Posterior vena cava (tissue), 2 donors: ENCODE measurements around the gene ENAH. TPM values are rescaled to one million over a fixed set of nuclear protein-coding genes. Genes with fewer than 3 reads are reported as not detected.
A peak's percentile ranks its signal among the peaks of the same experiment; 100 is the strongest.
"Not testable (repeated sequence)": the region's sequence is repeated elsewhere in the genome, so short reads cannot be mapped to it uniquely, and the experiment has no call there.

ENCODE experiments used
- DNase-seq: peaks from one replicate; pipeline ENCODE4 v3.0.0-alpha.2; 2020; ENCODE audit warnings: low spot score
- intact Hi-C, 2 donors: fragments of 100-400 bp; cut with DNase I; formaldehyde crosslinking; loops; one replicate each; pipeline versions ENCODE4 v1.14.1 to v1.14.2; 2022 to 2023
- total RNA-seq, 2 donors: library from RNA; stranded (reverse); fragmentation: NEBNext Ultra II Directional; extraction: Animal tissue kit (Norgen Biotek cat#: 25700); gene quantifications; one replicate each; pipeline ENCODE4 v1.2.1, GENCODE V29; 2021
- donor health status: DM: yes; HTN: yes; CAD: no.
- donor health status: DM: yes; HTN: yes; CAD: no.

The ENAH gene
- total RNA-seq, 2 donors from 2014 or later = 165 to 244 TPM

DNA sequence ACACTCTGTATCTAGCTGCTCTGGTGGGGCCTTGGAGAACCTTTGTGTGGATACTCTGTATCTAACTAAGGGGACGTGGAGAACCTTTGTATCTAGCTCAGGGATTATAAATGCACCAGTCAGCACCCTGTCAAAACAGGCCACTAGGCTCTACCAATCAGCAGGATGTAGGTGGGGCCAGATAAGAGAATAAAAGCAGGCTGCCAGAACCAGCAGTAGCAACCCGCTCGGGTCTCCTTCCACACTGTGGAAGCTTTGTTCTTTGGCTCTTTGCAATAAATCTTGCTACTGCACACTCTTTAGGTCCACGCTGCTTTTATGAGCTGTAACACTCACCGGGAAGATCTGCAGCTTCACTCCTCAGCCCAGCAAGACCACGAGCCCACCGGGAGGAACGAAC is 179.7 kb downstream of the ENAH start:
- DNase-seq = not testable (repeated sequence)
- intact Hi-C loops = loop anchor here (5.0 to 10.0 kb wide), 3 partner anchors 92 to 512 kb away; no protein-coding TSS in a partner anchor

DNA sequence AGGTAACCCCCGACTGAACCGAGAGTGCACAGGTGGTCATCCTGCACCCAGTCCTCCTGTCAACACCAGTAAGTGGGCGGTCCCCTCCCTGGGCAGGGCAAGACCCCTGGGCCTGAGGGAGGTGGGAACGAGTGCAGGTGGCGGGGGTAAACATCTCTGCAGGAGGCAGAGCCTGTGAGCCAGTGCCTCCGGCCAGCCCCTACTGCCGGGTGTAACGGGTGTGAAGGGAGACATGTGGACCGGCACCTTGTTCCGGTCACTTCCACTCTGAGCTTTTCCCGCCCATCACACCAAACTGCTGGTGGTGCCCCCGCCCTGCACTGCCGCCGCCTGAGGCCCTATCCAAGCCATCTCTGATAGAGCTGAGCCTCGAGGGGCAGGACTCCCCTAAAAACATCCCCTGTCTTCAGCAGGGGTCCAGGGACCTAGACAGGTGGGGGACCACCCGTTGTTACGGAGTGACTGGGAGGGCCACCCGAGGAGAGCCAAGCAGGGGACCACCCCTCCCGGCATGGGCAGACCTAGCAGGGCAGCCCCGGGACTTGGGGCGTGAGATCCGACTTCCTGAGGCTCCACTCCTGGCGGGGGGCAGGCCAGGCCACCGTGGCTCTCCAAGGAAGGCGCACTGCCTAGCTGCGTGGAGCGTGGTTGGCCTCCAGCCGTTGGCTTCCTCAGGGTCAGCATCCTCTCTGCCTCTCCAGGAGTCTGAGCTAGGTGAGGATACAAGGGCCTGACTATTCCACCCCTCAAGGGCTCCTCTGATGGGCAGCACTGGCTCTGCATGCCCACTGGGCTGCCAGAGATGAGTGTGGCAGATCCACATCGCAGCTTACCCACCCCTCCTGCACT is 181.2 kb downstream of the ENAH start:
- intact Hi-C loops = loop anchor here (5.0 to 10.0 kb wide), 3 partner anchors 93 to 513 kb away; no protein-coding TSS in a partner anchor
- no peak for DNase-seq

DNA sequence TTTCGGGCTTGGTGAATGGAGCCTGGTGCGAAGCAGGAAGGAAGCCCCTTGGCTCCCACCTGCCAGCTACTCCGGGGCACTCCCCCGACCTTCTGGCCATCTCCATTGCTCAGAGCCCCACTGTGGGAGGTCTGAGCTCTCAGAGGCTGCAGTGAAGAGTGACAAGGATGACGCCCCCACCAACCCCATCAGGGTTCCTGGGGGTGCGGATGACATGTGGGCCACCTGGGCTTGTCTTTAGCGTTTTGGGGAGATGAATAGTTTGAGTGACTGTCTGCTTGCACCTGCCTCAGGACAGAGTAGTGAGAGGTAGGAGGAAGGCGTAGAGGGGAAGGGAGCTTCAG is 181.8 kb downstream of the ENAH start:
- no peak for DNase-seq

DNA sequence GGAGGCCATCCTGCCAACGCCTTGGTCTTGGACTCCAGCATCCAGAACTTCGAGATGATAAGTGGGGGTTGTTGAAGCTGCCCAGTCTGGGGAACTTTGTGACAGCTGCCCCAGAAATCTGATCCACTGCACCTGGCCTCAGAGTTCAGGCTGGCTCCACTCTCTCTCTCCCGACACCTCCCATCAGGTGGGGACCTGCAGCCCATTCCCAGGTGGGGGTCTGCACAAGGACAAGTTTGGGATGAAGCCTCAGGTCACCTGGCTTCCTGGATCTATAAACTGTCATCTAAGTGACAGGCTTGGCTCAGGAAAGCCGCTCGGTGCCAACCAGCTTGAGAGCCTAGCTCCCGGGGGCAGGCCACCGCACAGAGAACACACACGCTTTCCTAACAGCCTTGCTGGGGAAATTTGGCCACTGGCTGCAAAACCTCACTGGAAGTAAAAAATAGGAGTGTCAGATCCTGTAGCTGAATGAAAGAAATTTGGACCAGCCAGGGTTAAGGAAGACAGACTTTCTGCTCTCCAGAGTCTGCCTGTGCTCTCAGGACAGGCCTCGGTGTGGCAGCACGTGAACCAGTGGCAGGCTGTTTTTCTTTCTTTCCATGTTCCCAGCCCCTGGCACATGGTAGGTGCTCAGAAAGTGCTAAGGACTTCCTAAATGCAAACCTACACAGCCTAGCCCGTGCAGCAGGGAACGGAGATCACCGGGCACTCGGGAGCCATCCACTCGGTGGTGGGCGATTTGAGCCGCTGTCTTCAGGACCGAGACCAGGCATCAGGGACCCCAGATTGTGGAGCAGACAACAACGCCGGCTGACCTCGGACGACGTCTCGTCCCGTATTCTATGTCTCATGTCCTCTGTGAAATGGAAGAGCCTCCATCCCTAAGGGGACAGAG is 182.5 kb downstream of the ENAH start:
- intact Hi-C loops = loop anchor here (5.0 to 10.0 kb wide), 3 partner anchors 94 to 514 kb away; no protein-coding TSS in a partner anchor
- DNase-seq = no peak

More for the DNA sequence above, 181.8 kb downstream of the ENAH start:
- intact Hi-C loops = loop anchor here (5.0 to 10.0 kb wide), 3 partner anchors 94 to 514 kb away; no protein-coding TSS in a partner anchor

DNA sequence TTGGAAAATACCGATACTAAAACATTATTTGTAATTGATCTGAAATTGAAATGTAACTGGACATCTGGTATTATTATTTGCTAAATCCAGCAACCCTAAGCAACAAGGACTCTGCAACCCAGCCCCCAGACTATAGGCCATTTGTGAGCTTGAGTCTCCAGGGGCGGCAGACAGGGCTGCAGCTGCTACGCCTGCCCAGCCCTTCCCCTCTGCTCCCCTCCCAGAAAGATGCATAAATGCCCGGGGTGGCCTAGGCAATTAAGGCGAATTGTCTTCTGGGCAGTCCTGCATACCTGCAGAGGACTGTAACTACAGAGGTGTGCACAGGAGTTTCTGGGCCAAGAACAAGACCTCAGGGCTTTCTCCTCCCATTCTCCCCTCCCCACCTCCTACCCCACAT is 183.9 kb downstream of the ENAH start:
- intact Hi-C loops = no loop called here
- DNase-seq = peak; percentile 59

DNA sequence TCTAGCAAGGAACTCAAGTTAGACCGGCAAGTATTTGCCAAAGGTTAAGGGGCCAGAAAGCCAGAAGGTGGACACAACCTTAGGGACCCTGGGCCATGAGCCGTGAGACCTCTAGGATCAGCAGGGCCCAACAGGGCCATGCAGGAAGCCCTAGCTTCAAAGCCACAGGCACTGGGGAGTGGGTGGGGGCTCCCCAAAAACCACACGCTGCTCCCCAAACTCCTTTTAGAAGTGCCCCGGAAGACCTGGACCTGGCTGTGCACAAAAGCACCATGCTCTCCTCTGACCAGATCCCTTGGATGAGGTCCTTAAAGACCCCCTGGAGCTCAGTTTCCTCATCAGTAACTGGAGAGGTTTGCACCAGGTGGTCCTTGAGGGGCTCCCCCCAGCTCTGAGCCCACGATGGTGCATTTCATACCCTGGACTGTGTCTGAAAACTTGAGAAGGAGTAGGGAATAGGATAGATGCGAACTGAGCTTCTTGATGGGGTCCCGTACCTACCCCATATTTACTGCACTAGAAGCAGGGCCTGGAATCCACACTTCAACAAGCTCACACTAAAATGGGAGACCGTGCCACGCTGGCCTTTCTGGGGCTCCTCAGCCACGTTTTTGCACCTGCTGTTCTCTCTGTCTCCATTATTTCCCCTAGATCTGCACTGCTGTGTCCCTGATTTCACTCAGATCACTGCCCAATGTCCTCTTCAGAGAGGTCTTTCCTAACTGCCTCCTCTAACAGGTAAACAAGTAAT is 184.5 kb downstream of the ENAH start:
- intact Hi-C loops = no loop called here
- peak; percentile 65 for DNase-seq

DNA sequence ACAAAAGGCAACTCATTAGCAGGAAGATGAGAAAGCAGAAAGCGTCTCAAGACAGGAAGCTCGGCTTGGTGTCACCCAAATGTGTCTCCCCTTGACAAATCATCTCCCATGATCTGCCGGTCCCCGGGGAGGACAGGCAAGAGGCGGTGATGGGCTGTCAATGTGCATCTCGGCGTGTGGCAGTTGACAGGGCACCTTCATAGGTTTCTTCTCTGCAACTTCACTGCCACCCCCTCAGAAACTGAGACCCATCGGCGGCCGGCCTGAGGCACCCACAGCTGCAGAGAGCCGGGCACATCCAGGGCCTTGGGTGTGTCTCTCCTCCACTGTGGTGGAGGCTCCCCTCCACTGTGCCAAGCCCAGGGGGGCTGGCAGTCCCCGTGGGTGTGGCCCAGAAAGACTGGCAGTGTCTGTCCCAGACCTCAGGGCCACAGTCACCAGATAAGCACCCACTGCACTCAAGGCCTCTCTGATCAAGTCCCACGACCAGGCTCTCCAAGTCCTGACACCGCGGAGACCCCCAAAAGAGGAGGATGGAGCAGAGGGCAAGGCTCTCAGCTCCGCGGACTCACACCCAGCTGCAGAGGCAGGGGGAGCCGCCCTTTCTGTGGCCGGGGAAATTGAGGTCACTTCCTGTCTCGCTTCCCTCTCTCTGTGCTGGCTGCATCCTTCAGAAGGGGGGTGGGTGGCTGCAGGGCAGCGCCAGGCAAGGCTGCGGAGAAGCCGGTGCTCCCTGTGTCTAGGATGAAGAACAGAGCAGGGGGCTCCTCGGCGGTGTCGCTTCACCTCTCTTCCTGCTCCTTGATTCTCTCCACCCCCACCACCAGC is 185.5 kb downstream of the ENAH start:
- intact Hi-C loops = no loop called here
- DNase-seq = peak; percentile 92

DNA sequence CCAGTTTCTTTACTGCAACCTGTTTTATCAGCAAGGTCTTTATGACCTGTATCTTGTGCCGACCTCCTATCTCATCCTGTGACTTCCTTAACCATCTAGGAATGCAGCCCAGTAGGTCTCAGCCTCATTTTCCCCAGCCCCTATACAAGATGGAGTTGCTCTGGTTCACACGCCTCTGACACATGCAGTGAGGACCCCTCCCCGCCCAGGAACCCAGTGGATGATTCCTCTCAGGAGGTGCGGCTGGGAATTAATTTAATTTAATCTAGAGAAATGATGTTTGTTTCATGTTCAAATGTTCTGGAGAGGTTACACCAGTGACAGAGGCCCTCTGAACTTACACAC is 186.1 kb downstream of the ENAH start:
- intact Hi-C loops = no loop called here
- DNase-seq = no peak

DNA sequence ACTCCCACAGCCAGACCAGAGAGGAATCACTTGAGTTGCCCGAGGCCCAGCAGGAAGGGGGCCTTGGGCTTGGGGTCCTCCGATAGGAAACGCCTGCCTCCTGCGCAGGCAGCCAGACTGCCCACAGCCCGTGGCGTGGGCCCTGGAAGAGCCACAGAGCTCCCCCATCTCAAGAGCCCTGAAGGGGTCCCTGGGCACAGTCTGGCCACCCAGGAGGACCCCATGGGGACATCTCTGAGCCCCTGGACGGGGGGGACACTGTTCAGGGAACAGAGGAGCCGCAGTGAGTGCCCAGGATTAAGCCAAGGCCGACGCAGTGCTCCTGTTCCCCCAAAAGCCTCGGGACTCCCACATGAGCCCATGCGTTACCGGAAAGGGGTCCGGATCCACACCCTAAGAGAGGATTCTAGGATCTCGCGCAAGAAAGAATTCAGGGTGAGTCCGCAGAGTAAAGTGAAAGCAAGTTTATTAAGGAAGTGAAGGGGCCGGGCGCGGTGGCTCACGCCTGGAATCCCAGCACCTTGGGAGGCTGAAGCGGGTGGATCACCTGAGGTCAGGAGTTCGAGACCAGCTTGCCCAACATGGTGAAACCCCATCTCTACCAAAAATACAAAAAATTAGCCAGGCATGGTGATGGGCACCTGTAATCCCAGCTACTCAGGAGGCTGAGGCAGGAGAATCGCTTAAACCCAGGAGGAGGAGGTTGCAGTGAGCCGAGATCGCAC is 187.0 kb downstream of the ENAH start:
- intact Hi-C loops = no loop called here
- peak; percentile 56 for DNase-seq

DNA sequence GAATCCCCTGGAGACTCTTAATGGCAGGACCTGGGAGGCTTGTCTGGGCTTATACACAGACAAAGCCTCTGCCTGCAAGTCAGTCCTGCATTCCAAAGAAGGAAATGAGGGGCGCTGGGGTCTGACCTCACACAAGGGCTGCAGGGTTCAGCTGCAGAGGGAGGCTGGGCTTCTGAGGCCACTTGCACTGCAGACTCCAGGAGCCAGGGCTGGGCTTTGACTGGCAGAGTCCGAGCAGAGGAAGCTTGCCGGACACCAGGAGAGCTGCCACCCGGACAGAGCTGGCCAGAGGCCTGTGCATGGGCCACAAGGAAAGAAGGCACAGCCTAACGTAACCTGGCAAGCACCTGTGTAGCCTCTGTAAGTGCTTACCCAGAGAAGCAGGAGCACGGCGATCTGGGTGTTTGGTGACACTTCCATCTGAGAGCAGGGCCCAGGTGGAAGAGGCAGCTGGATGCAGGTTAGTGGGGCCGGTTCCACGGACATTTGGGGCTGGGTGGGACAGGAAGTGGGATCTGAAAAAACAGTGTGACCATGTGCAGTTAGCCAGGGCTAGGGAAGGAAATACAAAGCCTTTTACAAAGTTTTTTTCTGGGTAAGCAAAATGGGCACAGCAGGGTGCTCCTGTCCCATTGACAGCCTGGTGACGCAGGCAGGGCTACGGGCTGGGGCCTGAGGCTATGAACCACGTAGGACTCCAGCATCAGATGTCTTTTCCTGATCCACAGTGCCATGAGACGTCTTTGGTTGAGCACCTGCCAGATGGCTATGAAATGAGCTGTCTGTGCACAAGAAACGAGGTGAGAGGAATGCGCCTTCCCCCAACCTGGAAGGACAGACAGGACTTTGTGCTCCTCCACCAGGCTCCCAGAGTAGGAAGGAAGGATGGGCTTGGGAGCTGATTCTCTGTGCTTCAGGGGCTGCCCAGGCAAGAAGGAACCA is 187.8 kb downstream of the ENAH start:
- intact Hi-C loops = no loop called here
- DNase-seq = peak; percentile 71

DNA sequence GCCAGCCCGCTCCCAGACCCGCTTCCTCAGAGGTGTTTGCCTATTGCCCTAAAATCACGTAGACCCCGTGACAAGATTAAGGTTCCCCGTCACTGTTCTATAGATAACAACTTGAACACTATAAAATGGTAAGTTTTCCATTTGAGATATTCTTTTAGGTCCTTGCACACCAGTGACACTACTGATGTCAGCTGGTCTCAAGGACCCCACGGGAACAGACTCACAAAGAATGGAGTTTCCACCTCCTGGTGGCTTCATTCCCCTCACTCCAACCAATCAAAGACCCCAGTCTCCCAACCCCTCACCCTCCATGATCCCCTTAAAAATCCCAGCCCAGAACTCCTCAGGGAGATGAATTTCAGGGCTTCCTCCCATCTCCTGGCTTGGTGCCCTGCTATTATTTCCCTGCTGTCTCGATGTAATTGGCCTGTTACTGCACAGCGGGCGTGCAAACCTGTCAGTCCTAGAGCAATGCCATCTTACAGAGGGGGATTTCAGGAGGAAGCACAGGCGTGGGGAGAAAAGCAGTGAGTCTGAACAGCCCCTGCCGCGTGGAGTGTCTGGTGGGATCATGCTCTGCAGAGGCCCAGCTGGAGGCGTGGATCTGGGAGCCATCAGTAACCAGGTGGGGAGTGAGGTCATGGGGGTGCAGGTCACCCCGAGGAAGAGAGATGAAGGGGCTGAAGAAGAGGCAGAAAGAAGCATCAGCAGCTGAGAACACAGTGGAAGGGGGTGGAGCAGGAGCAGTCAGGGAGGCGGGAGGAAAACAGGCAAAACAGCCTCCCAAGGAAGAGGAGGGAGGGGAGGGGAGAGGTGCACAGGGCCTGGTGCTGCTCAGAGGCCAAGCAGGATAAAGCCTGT is 190.0 kb downstream of the ENAH start:
- intact Hi-C loops = no loop called here
- DNase-seq = peak; percentile 55

DNA sequence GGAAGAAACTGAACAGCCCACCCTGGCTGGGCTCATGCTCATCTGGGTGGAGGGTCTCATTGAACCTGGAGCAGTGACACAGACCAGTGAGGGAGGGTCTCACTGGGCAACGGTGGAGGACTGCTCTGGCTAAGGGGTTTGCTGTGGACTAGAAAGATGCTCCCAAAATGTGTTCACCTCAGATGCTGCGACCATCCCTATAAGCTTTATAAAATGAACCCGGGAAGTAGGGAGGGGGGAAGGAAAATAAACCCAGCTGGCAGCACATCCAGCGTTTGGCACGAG is 190.6 kb downstream of the ENAH start:
- DNase-seq = peak; percentile 67
- intact Hi-C loops = no loop called here

DNA sequence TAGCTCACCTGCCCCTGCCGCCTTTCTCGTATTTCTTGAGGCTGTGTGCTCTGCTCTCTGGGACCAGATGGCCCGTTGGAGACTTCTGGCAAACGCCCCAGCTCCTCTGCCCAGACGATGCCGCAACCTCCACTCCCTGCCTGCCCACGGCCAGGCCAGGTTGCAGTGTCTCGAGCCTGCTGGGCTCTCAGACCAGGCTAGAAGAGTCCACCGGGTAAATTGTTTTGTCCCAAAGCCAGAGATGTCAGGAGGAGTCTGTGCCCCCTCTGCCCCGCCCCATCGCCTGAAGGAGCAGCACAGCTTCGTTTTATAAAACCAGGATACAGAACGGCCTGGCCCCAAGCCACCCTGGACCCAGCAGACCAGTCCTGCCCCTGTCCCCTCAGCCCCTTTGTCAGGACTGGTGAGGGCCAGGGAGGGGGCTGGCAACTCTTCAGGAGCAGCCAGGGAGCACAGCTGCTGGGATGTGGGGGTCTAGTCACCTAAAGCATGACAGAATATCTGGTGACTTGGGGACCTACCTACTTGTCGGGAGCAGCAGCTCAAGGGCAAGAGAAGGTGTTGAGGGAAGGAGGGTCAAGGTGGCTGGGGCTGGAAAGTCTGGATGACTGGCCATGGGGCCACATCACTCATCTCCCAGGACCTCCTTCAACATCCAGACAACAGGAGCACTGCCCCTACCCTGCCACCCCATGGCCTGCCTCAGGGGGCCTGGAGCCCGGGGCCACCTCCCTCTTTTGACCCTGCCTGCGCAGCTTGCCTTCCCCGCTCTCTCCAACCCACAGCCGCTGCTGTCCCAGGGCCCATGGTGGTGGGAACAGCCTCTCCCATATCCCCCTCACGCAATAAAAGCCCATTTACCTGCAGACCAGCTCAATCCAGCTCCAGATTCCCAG is 191.1 kb downstream of the ENAH start:
- intact Hi-C loops = no loop called here
- DNase-seq = peak; percentile 75

DNA sequence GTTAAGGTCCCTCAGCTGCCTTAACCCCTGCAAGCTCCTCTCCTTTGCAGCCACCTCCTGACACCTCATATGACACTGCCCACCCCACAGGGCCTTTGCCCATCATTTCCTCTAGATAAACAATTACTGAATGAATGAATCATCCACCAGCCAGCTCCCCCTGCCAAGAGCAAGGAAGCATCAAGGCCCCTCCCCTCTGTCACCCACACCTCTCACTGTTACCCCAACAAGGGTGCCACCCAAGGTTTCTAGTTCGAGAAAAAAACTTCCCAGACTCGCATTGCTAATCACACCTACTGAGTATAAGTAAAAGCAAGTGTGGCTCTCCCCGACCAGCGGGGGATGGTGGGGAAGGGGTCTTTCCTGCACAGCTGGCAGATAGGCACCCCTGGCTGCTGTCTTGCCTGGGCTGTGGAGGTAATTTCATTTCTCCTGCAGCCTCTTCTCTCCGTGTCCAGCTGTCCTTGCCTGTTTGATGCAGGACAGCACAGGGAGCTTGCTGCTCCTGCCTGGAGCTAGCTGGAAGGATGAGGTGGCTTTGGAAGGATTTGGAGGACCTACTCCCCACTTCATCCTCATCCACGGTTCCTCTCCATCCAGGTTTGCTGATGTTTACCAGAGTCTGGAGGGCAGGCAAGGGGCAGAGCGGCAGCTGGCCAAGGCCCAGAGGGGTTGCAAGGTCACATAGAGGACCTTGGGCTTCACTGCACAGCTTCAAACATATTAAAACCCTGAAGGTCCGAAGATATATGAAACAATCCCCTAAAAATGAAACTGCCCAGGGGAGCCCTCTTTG is 192.0 kb downstream of the ENAH start:
- intact Hi-C loops = no loop called here
- DNase-seq = peak; percentile 64
